Naive thymus-derived CD4-positive, alpha-beta T cell (primary cell): ENCODE data around the gene CPS1. TPM values are rescaled to one million over a fixed set of nuclear protein-coding genes. Genes with fewer than 3 reads are reported as not detected.

ENCODE experiments used
- ATAC-seq: fragments of 150-1000 bp; cut with Tn5 transposase; 2 replicates; pipeline ENCODE4 v1.10.0; 2021; ENCODE audit warnings: mild to moderate bottlenecking, moderate library complexity
- CTCF ChIA-PET: fragments of 350-600 bp; sonication (Branson Sonifier 250); formaldehyde crosslinking; loops from one replicate; lab custom pipeline; 2021; ENCODE audit warnings: antibody characterized with exemption; lab: Charles Lee
- POLR2A ChIA-PET: fragments of 350-600 bp; sonication (Branson Sonifier 250); formaldehyde crosslinking; loops from one replicate; lab custom pipeline; 2021; ENCODE audit warnings: antibody characterized with exemption, inconsistent platforms; lab: Charles Lee
- DNase-seq, 9 donors: peaks; one replicate each; pipeline versions ENCODE4 v3.0.0 to v3.0.0-alpha.2; 2020 to 2022; ENCODE audit warnings: mixed read lengths in 1 of 9
- H3K27ac ChIP-seq: one replicate; pipeline ENCODE4 v1.7.0; 2013; ENCODE audit warnings: mild to moderate bottlenecking, low read depth, low read length, moderate library complexity
- H3K27me3 ChIP-seq, 2 donors: one replicate each; pipeline ENCODE4 v1.7.0; 2013; ENCODE audit warnings: low read length in 2 of 2, mild to moderate bottlenecking in 2 of 2, moderate library complexity in 2 of 2; ENCODE audit not compliant: control insufficient read depth in 2 of 2, insufficient read depth in 2 of 2
- H3K36me3 ChIP-seq, 3 experiments: 1 replicate in 2 of 3; 2 replicates in 1 of 3; pipeline ENCODE4 v1.7.0; 2013; ENCODE audit warnings: low read length in 3 of 3, mild to moderate bottlenecking in 3 of 3, moderate library complexity in 1 of 3; ENCODE audit not compliant: insufficient read depth in 3 of 3, control insufficient read depth in 2 of 3
- H3K4me1 ChIP-seq, 2 donors: one replicate each; pipeline ENCODE4 v1.7.0; 2013; ENCODE audit warnings: low read length in 2 of 2, mild to moderate bottlenecking in 2 of 2, moderate library complexity in 1 of 2; ENCODE audit not compliant: control insufficient read depth in 2 of 2, insufficient read depth in 2 of 2
- H3K4me3 ChIP-seq: 2 replicates; pipeline ENCODE4 v1.7.0; 2013; ENCODE audit warnings: mild to moderate bottlenecking, low read length
- H3K9me3 ChIP-seq, 3 experiments: 1 replicate in 2 of 3; 2 replicates in 1 of 3; pipeline ENCODE4 v1.7.0; 2013; ENCODE audit warnings: low read length in 3 of 3; ENCODE audit not compliant: control insufficient read depth in 2 of 3
- H3K27ac Mint-ChIP-seq, 9 donors: one replicate each; pipeline ENCODE4 v1.8.0; 2020 to 2022; ENCODE audit warnings: mixed read lengths in 9 of 9, mild to moderate bottlenecking in 8 of 9, moderate library complexity in 5 of 9, inconsistent platforms in 2 of 9
- H3K27me3 Mint-ChIP-seq, 5 donors: one replicate each; pipeline ENCODE4 v1.8.0; 2021 to 2022; ENCODE audit warnings: mixed read lengths in 5 of 5, mild to moderate bottlenecking in 1 of 5
- H3K36me3 Mint-ChIP-seq, 5 donors: one replicate each; pipeline ENCODE4 v1.8.0; 2020 to 2022; ENCODE audit warnings: mixed read lengths in 5 of 5, mild to moderate bottlenecking in 3 of 5, inconsistent platforms in 1 of 5
- H3K4me1 Mint-ChIP-seq, 7 donors: one replicate each; pipeline ENCODE4 v1.8.0; 2020 to 2022; ENCODE audit warnings: mixed read lengths in 7 of 7, mild to moderate bottlenecking in 3 of 7, inconsistent platforms in 1 of 7
- H3K4me3 Mint-ChIP-seq, 10 donors: one replicate each; pipeline ENCODE4 v1.8.0; 2020 to 2022; ENCODE audit warnings: mild to moderate bottlenecking in 10 of 10, mixed read lengths in 10 of 10, moderate library complexity in 6 of 10, inconsistent platforms in 2 of 10
- H3K9me3 Mint-ChIP-seq, 11 donors: one replicate each; pipeline ENCODE4 v1.8.0; 2020 to 2022; ENCODE audit warnings: mixed read lengths in 11 of 11, mild to moderate bottlenecking in 4 of 11, inconsistent platforms in 1 of 11, moderate library complexity in 1 of 11
- intact Hi-C, 2 donors: fragments of 100-400 bp; cut with micrococcal nuclease; formaldehyde crosslinking; loops; one replicate each; pipeline ENCODE4 v1.15.1; 2023
- polyA plus RNA-seq, 2 donors: library from polyadenylated mRNA; unstranded; fragments of 300-500 nt; fragmentation: Illumina TruSeq; gene quantifications; one replicate each; pipeline ENCODE4 v1.2.3, GENCODE V29; 2021
- total RNA-seq, 6 experiments: library from RNA in 5 of 6; stranded (reverse) in 5 of 6; gene quantifications; 1 replicate in 5 of 6; 2 replicates in 1 of 6; pipeline ENCODE4 v1.2.3 and lab custom pipeline; 2021 to 2026

The CPS1 gene
- total and polyA plus RNA-seq, 7 experiments from 2014 or later, result 0.29 to 1.2 (median 0.73) TPM; not detected in 3

GRCh38 chr2:210524533-210524932, 31.9 kb upstream of the CPS1 start:
- CTCF ChIA-PET, result no interaction called here
- H3K27me3 Mint-ChIP-seq, result peaks cover 3 to 22% (median 15%) of the 10 kb centered on the region in 5 donors
- intact Hi-C loops, result no loop called here

GRCh38 chr2:210527286-210527685, 29.1 kb upstream of the CPS1 start:
- intact Hi-C loops, result no loop called here
- CTCF ChIA-PET, result no interaction called here
- H3K27ac ChIP-seq, result no peak overlapping the region
- H3K36me3 ChIP-seq, result no peaks in the 10 kb centered on the region
- no peaks in the 10 kb centered on the region for H3K9me3 Mint-ChIP-seq
- H3K27me3 ChIP-seq, result peaks cover 0 to 2% of the 10 kb centered on the region in 2 donors
- POLR2A ChIA-PET, result no interaction called here
- H3K4me1 Mint-ChIP-seq, result no peaks in the 10 kb centered on the region
- no peak overlapping the region for H3K27ac Mint-ChIP-seq
- H3K27me3 Mint-ChIP-seq, result peaks cover 0 to 12% (median 9%) of the 10 kb centered on the region in 5 donors
- ATAC-seq, result no peak
- H3K9me3 ChIP-seq, result no peaks in the 10 kb centered on the region
- H3K36me3 Mint-ChIP-seq, result peaks cover 0 to 7% (median 0%) of the 10 kb centered on the region in 5 donors
- no peak overlapping the region for H3K4me3 Mint-ChIP-seq
- H3K4me1 ChIP-seq, result no peaks in the 10 kb centered on the region
- H3K4me3 ChIP-seq, result no peak overlapping the region
- no peak for DNase-seq

More at GRCh38 chr2:210524533-210524932, 31.9 kb upstream of the CPS1 start:
- Mint-ChIP-seq H3K4me1 (peaks cover 0 to 2% (median 0%) of the 10 kb centered on the region in 7 donors), H3K27ac (no peak overlapping the region), H3K9me3 (peaks cover 0 to under 1% (median 0%) of the 10 kb centered on the region in 11 donors), H3K4me3 (no peak overlapping the region), H3K36me3 (peaks cover 0 to 11% (median 0%) of the 10 kb centered on the region in 5 donors)
- DNase-seq (no peak), ATAC-seq (no peak)
- Histone ChIP-seq H3K36me3 (no peaks in the 10 kb centered on the region), H3K9me3 (no peaks in the 10 kb centered on the region), H3K4me3 (no peak overlapping the region), H3K4me1 (no peaks in the 10 kb centered on the region), H3K27ac (no peak overlapping the region), H3K27me3 (peaks cover 0 to 3% of the 10 kb centered on the region in 2 donors)
- POLR2A ChIA-PET, result no interaction called here

GRCh38 chr2:210528716-210529115, 27.7 kb upstream of the CPS1 start:
- Mint-ChIP-seq H3K9me3 (no peaks in the 10 kb centered on the region), H3K27me3 (peaks cover 0 to 9% (median 7%) of the 10 kb centered on the region in 5 donors), H3K36me3 (peaks cover 0 to 7% (median 0%) of the 10 kb centered on the region in 5 donors), H3K4me3 (no peak overlapping the region), H3K4me1 (no peaks in the 10 kb centered on the region), H3K27ac (no peak overlapping the region)
- ATAC-seq, result no peak
- Histone ChIP-seq H3K9me3 (no peaks in the 10 kb centered on the region), H3K36me3 (no peaks in the 10 kb centered on the region), H3K27me3 (no peaks in the 10 kb centered on the region), H3K27ac (no peak overlapping the region), H3K4me1 (no peaks in the 10 kb centered on the region), H3K4me3 (no peak overlapping the region)
- CTCF ChIA-PET, result no interaction called here
- POLR2A ChIA-PET, result no interaction called here
- no peak for DNase-seq
- intact Hi-C loops, result no loop called here

- no peaks in the 10 kb centered on the region for H3K9me3 ChIP-seq
- no peak for DNase-seq
- H3K4me3 ChIP-seq, result no peak overlapping the region
- H3K27ac Mint-ChIP-seq, result no peak overlapping the region
- H3K27me3 Mint-ChIP-seq, result peaks cover 0 to 3% (median 0%) of the 10 kb centered on the region in 5 donors
- intact Hi-C loops, result no loop called here
- ChIA-PET POLR2A (interaction anchor here (0.6 kb wide), 2 partner anchors 25 to 33 kb away, joined by 3 to 4 read pairs; partner anchors contain the start of gene CPS1), CTCF (no interaction called here)
- no peak for ATAC-seq
- no peaks in the 10 kb centered on the region for H3K36me3 ChIP-seq
- H3K4me1 Mint-ChIP-seq, result no peaks in the 10 kb centered on the region
- no peaks in the 10 kb centered on the region for H3K4me1 ChIP-seq
- no peak overlapping the region for H3K4me3 Mint-ChIP-seq
- H3K27me3 ChIP-seq, result no peaks in the 10 kb centered on the region
- no peak overlapping the region for H3K27ac ChIP-seq
- H3K9me3 Mint-ChIP-seq, result no peaks in the 10 kb centered on the region
- no peaks in the 10 kb centered on the region for H3K36me3 Mint-ChIP-seq
Observed at GRCh38 chr2:210531050-210531449, 25.3 kb upstream of the CPS1 start.

- DNase-seq (no peak), ATAC-seq (no peak)
- H3K27ac Mint-ChIP-seq, result no peak overlapping the region
- H3K4me1 ChIP-seq, result no peaks in the 10 kb centered on the region
- no peaks in the 10 kb centered on the region for H3K36me3 ChIP-seq
- no peak overlapping the region for H3K4me3 ChIP-seq
- H3K36me3 Mint-ChIP-seq, result no peaks in the 10 kb centered on the region
- H3K27ac ChIP-seq, result no peak overlapping the region
- ChIA-PET CTCF (no interaction called here), POLR2A (interaction anchor here (0.6 kb wide), 2 partner anchors 25 to 33 kb away, joined by 3 to 4 read pairs; partner anchors contain the start of gene CPS1)
- H3K27me3 Mint-ChIP-seq, result peaks cover 0 to 3% (median 0%) of the 10 kb centered on the region in 5 donors
- no peaks in the 10 kb centered on the region for H3K27me3 ChIP-seq
- no peaks in the 10 kb centered on the region for H3K4me1 Mint-ChIP-seq
- intact Hi-C loops, result no loop called here
- no peaks in the 10 kb centered on the region for H3K9me3 Mint-ChIP-seq
- H3K4me3 Mint-ChIP-seq, result no peak overlapping the region
- no peaks in the 10 kb centered on the region for H3K9me3 ChIP-seq
Observed at GRCh38 chr2:210531482-210531881, 24.9 kb upstream of the CPS1 start.

GRCh38 chr2:210533389-210533788, 23.0 kb upstream of the CPS1 start:
- Mint-ChIP-seq H3K4me3 (no peak overlapping the region), H3K9me3 (no peaks in the 10 kb centered on the region), H3K27ac (no peak overlapping the region), H3K36me3 (no peaks in the 10 kb centered on the region), H3K27me3 (peaks cover 0 to 3% (median 0%) of the 10 kb centered on the region in 5 donors), H3K4me1 (no peaks in the 10 kb centered on the region)
- Histone ChIP-seq H3K36me3 (no peaks in the 10 kb centered on the region), H3K9me3 (no peaks in the 10 kb centered on the region), H3K27ac (no peak overlapping the region), H3K4me3 (no peak overlapping the region), H3K27me3 (no peaks in the 10 kb centered on the region), H3K4me1 (no peaks in the 10 kb centered on the region)
- POLR2A ChIA-PET, result no interaction called here
- ATAC-seq (no peak), DNase-seq (no peak)
- intact Hi-C loops, result no loop called here
- CTCF ChIA-PET, result no interaction called here

- Mint-ChIP-seq H3K4me3 (no peak overlapping the region), H3K9me3 (no peaks in the 10 kb centered on the region), H3K27me3 (peaks cover 1 to 6% (median 3%) of the 10 kb centered on the region in 5 donors), H3K36me3 (no peaks in the 10 kb centered on the region), H3K27ac (peak overlapping the region in 1 of 9 donors; percentile 37), H3K4me1 (no peaks in the 10 kb centered on the region)
- Histone ChIP-seq H3K36me3 (no peaks in the 10 kb centered on the region), H3K4me3 (no peak overlapping the region), H3K27me3 (no peaks in the 10 kb centered on the region), H3K27ac (no peak overlapping the region), H3K4me1 (no peaks in the 10 kb centered on the region), H3K9me3 (no peaks in the 10 kb centered on the region)
- intact Hi-C loops, result no loop called here
- DNase-seq (no peak), ATAC-seq (no peak)
- ChIA-PET CTCF (no interaction called here), POLR2A (no interaction called here)
Observed at GRCh38 chr2:210534879-210535278, 21.5 kb upstream of the CPS1 start.
